ENCODE results near the gene HSD17B11. TPM values are rescaled to one million over a fixed set of nuclear protein-coding genes. Genes with fewer than 3 reads are reported as not detected.
A peak's percentile ranks its signal among the peaks of the same experiment; 100 is the strongest.

The HSD17B11 gene
- polyA plus RNA-seq, 2 of the 4 experiments (the other 2 are of a cell fraction) = 51.5 to 113 TPM

DNA sequence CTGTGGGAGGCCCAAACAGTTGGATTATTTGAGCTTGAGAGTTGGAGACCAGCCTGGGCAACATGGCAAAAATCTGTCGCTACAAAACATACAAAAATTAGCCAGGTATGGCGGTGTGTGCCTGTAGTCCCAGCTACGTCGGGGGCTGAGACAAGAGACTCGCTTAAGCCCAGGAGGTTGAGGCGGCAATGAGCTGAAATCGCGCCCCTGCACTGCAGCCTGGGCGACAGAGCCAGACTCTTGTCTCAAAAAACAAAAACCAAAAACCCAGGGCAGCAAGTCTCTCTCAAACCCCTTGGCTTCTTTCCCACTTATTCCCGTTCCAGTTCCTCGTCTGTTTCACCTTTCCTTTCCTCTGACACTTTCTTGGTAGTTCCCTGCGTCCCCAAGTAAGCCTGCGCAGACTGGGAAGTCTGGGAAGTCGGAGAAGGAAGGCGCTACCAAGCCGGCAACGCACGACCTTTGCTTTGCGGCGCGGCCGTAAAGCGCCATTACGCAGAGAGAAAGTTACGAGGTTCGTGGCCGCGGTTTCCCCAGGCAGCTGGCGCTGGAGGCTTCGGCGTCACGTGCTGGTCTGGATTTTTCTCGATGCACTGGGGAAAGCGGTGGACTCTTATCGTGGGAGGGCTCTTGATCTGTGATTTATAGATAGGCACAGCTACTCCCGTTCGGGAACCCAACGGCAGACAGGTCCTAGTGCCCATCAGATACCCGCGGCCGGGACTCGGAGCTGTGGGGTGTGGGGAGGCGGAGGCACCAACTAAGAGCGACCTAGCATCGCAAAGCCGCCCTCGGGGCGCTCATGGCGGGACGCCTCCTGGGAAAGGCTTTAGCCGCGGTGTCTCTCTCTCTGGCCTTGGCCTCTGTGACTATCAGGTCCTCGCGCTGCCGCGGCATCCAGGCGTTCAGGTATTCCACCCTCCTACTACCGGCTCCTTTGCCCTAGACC, 31.4 kb upstream of the HSD17B11 start, which contains the start of gene NUDT9 (continued):
- TF ChIP-seq, protein P1, sequence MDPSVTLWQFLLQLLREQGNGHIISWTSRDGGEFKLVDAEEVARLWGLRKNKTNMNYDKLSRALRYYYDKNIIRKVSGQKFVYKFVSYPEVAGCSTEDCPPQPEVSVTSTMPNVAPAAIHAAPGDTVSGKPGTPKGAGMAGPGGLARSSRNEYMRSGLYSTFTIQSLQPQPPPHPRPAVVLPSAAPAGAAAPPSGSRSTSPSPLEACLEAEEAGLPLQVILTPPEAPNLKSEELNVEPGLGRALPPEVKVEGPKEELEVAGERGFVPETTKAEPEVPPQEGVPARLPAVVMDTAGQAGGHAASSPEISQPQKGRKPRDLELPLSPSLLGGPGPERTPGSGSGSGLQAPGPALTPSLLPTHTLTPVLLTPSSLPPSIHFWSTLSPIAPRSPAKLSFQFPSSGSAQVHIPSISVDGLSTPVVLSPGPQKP (IDR thresholded peaks at IDR 0.05; ENCODE audit: low read depth, low read length) = no peak
- TF ChIP-seq RCOR1 (IDR thresholded peaks at IDR 0.05; ENCODE audit: low read depth, low read length) (no peak), ZC3H11A (IDR thresholded peaks at IDR 0.05) (no peak), NR3C1 (IDR thresholded peaks at IDR 0.05) (no peak), ZFP36 (IDR thresholded peaks at IDR 0.05; ENCODE audit: borderline replicate concordance, partially characterized antibody) (no peak), ATOH8 (CRISPR knock-in tag; IDR thresholded peaks at IDR 0.05; ENCODE audit: low read depth) (no peak), NPAS2 (CRISPR knock-in tag; IDR thresholded peaks at IDR 0.05; ENCODE audit: borderline replicate concordance) (no peak), KDM1A (IDR thresholded peaks at IDR 0.05; ENCODE audit: low read depth) (no peak), RFX5 (IDR thresholded peaks at IDR 0.05) (peak; percentile 21; the same call in 1 of the 2 replicates), JUN (IDR thresholded peaks at IDR 0.05) (peak; percentile 62 to 78; a peak in 3 of 5 replicates), SMC3 (IDR thresholded peaks at IDR 0.05) (no peak), MAFK (IDR thresholded peaks at IDR 0.05; ENCODE audit: partially characterized antibody) (no peak), POLR2AphosphoS2 (conservative IDR thresholded peaks at IDR 0.05; ENCODE audit: low read length) (no peak), TP53 (CRISPR knock-in tag; IDR thresholded peaks at IDR 0.05) (no peak), FOSB (CRISPR knock-in tag; IDR thresholded peaks at IDR 0.05) (no peak), USF2 (IDR thresholded peaks at IDR 0.05) (peak; percentile 88), POLR2A (IDR thresholded peaks at IDR 0.05; ENCODE audit: low read length) (peak; percentile 52), GATA3 (IDR thresholded peaks at IDR 0.05; ENCODE audit: borderline replicate concordance) (peak; percentile 51; the same call in 1 of the 2 replicates), SREBF2 (IDR thresholded peaks at IDR 0.05) (no peak), MAZ (IDR thresholded peaks at IDR 0.05; ENCODE audit: borderline replicate concordance, low read depth, low read length) (no peak)
- TF ChIP-seq, protein P2, sequence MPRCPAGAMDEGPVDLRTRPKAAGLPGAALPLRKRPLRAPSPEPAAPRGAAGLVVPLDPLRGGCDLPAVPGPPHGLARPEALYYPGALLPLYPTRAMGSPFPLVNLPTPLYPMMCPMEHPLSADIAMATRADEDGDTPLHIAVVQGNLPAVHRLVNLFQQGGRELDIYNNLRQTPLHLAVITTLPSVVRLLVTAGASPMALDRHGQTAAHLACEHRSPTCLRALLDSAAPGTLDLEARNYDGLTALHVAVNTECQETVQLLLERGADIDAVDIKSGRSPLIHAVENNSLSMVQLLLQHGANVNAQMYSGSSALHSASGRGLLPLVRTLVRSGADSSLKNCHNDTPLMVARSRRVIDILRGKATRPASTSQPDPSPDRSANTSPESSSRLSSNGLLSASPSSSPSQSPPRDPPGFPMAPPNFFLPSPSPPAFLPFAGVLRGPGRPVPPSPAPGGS (IDR thresholded peaks at IDR 0.05) = 0 out of 3 replicates have a peak, but pooled peaks have one; percentile 18
- TF ChIP-seq, protein P3, sequence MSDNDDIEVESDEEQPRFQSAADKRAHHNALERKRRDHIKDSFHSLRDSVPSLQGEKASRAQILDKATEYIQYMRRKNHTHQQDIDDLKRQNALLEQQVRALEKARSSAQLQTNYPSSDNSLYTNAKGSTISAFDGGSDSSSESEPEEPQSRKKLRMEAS (IDR thresholded peaks at IDR 0.05) = peak; percentile 94
- TF ChIP-seq, protein P4, sequence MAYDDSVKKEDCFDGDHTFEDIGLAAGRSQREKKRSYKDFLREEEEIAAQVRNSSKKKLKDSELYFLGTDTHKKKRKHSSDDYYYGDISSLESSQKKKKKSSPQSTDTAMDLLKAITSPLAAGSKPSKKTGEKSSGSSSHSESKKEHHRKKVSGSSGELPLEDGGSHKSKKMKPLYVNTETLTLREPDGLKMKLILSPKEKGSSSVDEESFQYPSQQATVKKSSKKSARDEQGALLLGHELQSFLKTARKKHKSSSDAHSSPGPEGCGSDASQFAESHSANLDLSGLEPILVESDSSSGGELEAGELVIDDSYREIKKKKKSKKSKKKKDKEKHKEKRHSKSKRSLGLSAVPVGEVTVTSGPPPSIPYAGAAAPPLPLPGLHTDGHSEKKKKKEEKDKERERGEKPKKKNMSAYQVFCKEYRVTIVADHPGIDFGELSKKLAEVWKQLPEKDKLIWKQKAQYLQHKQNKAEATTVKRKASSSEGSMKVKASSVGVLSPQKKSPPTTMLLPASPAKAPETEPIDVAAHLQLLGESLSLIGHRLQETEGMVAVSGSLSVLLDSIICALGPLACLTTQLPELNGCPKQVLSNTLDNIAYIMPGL (CRISPR knock-in tag; IDR thresholded peaks at IDR 0.05; ENCODE audit: borderline replicate concordance) = no peak
